Liver (tissue), 3 donors: ENCODE measurements around the gene CADPS.

Experiments
- FOXA1 ChIP-seq: IDR thresholded peaks from 2 replicates; pipeline ENCODE4 v1.6.1; 2016; ENCODE audit warnings: antibody characterized with exemption
- GABPA ChIP-seq, 2 donors: IDR thresholded peaks in 1 of 2; conservative IDR thresholded peaks in 1 of 2; 2 replicates each; pipeline ENCODE4 v1.6.1; 2016; ENCODE audit warnings: antibody characterized with exemption in 2 of 2, mild to moderate bottlenecking in 1 of 2, moderate library complexity in 1 of 2
- HNF4G ChIP-seq: IDR thresholded peaks from 2 replicates; pipeline ENCODE4 v1.6.1; 2016; ENCODE audit warnings: antibody characterized with exemption
- JUND ChIP-seq, 2 donors: IDR thresholded peaks; 2 replicates each; pipeline ENCODE4 v1.6.1; 2016; ENCODE audit warnings: antibody characterized with exemption in 2 of 2
- NR2F2 ChIP-seq: IDR thresholded peaks from 2 replicates; pipeline ENCODE4 v1.6.1; 2016; ENCODE audit warnings: antibody characterized with exemption
- RAD21 ChIP-seq, 2 donors: IDR thresholded peaks; 2 replicates each; pipeline ENCODE4 v1.6.1; 2016; ENCODE audit warnings: antibody characterized with exemption in 2 of 2, mild to moderate bottlenecking in 2 of 2
- RXRA ChIP-seq, 2 donors: IDR thresholded peaks; 2 replicates each; pipeline ENCODE4 v1.6.1; 2017 to 2018; ENCODE audit warnings: antibody characterized with exemption in 2 of 2, mild to moderate bottlenecking in 1 of 2
- SP1 ChIP-seq: IDR thresholded peaks from 2 replicates; pipeline ENCODE4 v1.6.1; 2018; ENCODE audit warnings: antibody characterized with exemption, mild to moderate bottlenecking
- TAF1 ChIP-seq: conservative IDR thresholded peaks from 2 replicates; pipeline ENCODE4 v1.6.1; 2016; ENCODE audit warnings: antibody characterized with exemption, mild to moderate bottlenecking
- YY1 ChIP-seq: IDR thresholded peaks from 2 replicates; pipeline ENCODE4 v1.6.1; 2016; ENCODE audit warnings: antibody characterized with exemption, mild to moderate bottlenecking
- TF ChIP-seq, protein P1 (sequence below): fragments of 150-350 bp; IDR thresholded peaks from 2 replicates; pipeline ENCODE4 v1.5.1; 2017; ENCODE audit warnings: improper control_type of control experiment, low read depth, low read length; ENCODE audit not compliant: missing input control
- TF ChIP-seq, protein P2 (sequence below): IDR thresholded peaks from 2 replicates; pipeline ENCODE4 v1.6.1; 2016; ENCODE audit warnings: antibody characterized with exemption, mild to moderate bottlenecking
- TF ChIP-seq, protein P3 (sequence below): IDR thresholded peaks from 2 replicates; pipeline ENCODE4 v1.6.1; 2016; ENCODE audit warnings: antibody characterized with exemption
- TF ChIP-seq, protein P4 (sequence below): IDR thresholded peaks from 2 replicates; pipeline ENCODE4 v1.6.1; 2016; ENCODE audit warnings: antibody characterized with exemption
- donor health status: healthy.
- donor health status: healthy.

DNA sequence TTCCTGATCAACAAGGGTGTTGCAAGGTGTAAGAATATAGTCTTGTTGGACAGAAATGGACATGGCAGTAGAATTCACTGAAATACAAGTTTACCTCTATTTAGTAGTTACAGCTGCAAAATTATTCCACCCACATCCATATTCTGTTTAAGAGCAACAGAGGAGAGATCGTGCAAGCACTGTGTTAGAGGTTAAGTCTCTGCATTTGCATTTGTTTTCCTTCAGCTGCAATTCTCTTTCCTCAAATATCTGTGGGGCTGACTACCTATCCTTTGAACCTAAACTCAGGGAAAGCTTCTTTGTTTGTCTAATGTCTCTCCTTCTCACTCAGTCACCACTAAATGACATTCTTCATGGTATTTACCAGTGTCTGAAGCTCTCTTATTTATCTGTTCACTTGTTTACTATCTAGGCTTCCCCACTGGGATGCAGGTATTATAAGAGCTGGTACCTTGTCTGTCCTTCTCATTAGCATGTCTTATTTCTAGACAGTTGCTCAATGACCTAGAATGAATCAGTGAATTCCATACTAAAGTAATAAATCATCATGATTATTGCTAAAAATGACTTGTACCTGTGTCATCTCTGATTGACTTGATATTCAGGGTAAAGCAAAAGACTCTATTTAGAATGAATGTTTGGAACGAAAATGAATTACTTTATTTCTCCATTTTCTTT, 326.5 kb downstream of the CADPS start:
- no peak for TF ChIP-seq YY1
- TF ChIP-seq, protein P1, sequence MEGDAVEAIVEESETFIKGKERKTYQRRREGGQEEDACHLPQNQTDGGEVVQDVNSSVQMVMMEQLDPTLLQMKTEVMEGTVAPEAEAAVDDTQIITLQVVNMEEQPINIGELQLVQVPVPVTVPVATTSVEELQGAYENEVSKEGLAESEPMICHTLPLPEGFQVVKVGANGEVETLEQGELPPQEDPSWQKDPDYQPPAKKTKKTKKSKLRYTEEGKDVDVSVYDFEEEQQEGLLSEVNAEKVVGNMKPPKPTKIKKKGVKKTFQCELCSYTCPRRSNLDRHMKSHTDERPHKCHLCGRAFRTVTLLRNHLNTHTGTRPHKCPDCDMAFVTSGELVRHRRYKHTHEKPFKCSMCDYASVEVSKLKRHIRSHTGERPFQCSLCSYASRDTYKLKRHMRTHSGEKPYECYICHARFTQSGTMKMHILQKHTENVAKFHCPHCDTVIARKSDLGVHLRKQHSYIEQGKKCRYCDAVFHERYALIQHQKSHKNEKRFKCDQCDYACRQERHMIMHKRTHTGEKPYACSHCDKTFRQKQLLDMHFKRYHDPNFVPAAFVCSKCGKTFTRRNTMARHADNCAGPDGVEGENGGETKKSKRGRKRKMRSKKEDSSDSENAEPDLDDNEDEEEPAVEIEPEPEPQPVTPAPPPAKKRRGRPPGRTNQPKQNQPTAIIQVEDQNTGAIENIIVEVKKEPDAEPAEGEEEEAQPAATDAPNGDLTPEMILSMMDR = no peak
- TF ChIP-seq, protein P2, sequence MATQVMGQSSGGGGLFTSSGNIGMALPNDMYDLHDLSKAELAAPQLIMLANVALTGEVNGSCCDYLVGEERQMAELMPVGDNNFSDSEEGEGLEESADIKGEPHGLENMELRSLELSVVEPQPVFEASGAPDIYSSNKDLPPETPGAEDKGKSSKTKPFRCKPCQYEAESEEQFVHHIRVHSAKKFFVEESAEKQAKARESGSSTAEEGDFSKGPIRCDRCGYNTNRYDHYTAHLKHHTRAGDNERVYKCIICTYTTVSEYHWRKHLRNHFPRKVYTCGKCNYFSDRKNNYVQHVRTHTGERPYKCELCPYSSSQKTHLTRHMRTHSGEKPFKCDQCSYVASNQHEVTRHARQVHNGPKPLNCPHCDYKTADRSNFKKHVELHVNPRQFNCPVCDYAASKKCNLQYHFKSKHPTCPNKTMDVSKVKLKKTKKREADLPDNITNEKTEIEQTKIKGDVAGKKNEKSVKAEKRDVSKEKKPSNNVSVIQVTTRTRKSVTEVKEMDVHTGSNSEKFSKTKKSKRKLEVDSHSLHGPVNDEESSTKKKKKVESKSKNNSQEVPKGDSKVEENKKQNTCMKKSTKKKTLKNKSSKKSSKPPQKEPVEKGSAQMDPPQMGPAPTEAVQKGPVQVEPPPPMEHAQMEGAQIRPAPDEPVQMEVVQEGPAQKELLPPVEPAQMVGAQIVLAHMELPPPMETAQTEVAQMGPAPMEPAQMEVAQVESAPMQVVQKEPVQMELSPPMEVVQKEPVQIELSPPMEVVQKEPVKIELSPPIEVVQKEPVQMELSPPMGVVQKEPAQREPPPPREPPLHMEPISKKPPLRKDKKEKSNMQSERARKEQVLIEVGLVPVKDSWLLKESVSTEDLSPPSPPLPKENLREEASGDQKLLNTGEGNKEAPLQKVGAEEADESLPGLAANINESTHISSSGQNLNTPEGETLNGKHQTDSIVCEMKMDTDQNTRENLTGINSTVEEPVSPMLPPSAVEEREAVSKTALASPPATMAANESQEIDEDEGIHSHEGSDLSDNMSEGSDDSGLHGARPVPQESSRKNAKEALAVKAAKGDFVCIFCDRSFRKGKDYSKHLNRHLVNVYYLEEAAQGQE = no peak
- TF ChIP-seq HNF4G = no peak
- TF ChIP-seq, protein P3, sequence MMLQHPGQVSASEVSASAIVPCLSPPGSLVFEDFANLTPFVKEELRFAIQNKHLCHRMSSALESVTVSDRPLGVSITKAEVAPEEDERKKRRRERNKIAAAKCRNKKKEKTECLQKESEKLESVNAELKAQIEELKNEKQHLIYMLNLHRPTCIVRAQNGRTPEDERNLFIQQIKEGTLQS = no peak
- no peak for TF ChIP-seq RAD21 (IDR thresholded peaks at IDR 0.05)
- TF ChIP-seq JUND (IDR thresholded peaks at IDR 0.05) = no peak
- TF ChIP-seq, protein P4, sequence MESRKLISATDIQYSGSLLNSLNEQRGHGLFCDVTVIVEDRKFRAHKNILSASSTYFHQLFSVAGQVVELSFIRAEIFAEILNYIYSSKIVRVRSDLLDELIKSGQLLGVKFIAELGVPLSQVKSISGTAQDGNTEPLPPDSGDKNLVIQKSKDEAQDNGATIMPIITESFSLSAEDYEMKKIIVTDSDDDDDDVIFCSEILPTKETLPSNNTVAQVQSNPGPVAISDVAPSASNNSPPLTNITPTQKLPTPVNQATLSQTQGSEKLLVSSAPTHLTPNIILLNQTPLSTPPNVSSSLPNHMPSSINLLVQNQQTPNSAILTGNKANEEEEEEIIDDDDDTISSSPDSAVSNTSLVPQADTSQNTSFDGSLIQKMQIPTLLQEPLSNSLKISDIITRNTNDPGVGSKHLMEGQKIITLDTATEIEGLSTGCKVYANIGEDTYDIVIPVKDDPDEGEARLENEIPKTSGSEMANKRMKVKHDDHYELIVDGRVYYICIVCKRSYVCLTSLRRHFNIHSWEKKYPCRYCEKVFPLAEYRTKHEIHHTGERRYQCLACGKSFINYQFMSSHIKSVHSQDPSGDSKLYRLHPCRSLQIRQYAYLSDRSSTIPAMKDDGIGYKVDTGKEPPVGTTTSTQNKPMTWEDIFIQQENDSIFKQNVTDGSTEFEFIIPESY = no peak
- TF ChIP-seq NR2F2 = no peak
- TF ChIP-seq FOXA1 = no peak
- no peak for TF ChIP-seq TAF1
- TF ChIP-seq GABPA (IDR thresholded peaks at IDR 0.05 in 1 of 2, conservative IDR thresholded peaks at IDR 0.05 in 1 of 2) = no peak
- no peak for TF ChIP-seq SP1
- no peak for TF ChIP-seq RXRA (IDR thresholded peaks at IDR 0.05)
